Stimulated activated CD4-positive, alpha-beta T cell treated with anti-CD3 and anti-CD28 coated beads, Interleukin-1b, Interleukin-23, amount 100 ng/mL, for 24 hours (primary cell): ENCODE measurements around the gene ARID3A.

Source experiments
- DNase-seq, 4 experiments: peaks; one replicate each; pipeline ENCODE4 v3.0.0-alpha.2; 2020; ENCODE audit warnings: low read depth in 4 of 4, low spot score in 1 of 4

The ARID3A gene

DNA sequence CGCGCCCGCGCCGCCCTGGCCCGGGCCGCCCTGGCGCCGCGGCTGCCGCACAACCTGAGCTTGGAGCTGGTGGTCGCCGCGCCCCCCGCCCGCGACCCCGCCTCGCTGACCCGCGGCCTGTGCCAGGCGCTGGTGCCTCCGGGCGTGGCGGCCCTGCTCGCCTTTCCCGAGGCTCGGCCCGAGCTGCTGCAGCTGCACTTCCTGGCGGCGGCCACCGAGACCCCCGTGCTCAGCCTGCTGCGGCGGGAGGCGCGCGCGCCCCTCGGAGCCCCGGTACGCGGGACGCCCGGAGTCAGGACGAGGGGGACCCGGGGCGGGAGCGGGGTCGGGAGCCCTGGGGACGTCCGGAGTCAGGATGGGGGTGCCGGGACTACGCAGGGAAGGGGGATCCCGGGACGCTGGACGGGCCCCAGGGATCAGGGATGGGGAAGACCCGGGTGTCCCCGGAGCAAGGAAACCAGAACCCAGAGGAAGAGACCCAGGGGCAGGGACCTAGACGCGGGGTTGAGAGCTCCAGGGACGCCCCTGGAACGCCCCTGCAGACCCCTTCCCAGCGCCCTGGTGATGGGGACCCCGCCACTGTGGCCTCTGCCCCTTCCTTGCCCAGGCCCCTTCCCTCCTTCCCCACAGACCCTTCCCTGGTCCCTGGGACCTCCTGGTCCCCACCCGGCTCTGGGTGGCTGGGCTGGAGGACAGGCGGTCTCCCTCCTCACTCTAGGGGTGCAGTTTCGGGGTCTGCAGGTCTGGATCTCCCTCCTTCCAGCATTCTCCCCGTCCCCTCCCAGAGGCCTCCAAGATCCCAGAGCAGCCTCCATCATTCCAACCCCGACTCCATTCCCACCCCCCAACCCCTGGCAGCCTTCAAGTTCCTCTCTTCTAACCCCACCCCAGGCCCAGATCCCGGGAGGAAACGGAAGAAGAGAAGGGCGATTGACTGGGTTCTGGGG lies 75.0 kb downstream of the ARID3A start:
- DNase-seq = no peak

DNA sequence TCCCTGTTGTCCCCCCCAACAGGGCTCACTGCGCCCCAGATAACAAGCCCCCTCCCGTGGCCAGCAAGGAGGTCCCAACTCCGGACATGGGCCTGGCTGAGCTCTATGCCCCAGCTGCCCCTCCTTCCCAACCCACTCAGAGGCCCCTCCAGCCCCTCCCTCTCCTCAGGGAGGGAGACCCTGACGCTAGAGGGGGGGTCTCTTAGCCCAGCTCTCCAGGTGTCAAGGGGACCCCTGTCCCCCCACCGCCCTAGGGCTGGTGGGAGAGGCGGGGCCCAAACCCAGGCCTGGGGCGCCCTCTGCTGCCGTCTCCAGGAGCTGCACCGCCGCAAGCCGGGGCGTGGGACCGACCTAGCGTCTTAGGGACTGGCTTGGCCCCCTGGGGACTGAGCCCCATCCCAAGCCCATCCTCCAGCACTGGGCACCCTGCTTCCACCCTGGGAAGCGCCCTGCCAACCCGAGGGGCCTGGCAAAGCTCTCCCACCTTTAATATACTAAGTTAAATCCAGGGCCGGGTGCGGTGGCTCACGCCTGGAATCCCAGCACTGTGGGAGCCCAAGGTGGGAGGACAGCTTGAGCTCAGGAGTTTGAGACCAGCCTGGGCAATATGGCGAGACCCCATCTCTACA lies 75.8 kb downstream of the ARID3A start:
- peak in 3 of 4 experiments; percentile 56 to 64 (median 57) for DNase-seq

DNA sequence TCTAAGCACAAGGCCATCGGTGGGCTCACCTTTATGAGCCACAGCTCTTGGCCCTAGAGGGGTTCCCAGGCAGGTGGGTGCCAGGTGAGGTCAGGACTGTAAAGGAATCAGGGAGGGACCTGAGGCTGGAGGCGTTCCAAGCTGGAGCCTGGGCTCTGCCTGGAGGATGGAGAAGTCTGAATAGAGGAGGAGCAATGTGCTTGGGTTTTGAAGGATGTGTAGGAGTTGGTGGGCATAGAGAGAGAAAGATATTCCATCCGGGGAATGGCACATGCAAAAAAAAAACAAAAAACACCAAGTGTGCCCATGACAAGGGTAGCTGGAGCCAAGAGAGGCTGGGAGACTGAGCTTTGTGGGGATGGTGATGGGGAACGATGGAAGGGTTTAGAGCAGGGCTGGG lies 76.8 kb downstream of the ARID3A start:
- DNase-seq = no peak

DNA sequence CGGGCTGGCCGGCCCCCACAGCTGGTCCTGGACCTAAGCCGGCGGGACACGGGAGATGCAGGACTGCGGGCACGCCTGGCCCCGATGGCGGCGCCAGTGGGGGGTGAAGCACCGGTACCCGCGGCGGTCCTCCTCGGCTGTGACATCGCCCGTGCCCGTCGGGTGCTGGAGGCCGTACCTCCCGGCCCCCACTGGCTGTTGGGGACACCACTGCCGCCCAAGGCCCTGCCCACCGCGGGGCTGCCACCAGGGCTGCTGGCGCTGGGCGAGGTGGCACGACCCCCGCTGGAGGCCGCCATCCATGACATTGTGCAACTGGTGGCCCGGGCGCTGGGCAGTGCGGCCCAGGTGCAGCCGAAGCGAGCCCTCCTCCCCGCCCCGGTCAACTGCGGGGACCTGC lies 77.4 kb downstream of the ARID3A start:
- DNase-seq = no peak

DNA sequence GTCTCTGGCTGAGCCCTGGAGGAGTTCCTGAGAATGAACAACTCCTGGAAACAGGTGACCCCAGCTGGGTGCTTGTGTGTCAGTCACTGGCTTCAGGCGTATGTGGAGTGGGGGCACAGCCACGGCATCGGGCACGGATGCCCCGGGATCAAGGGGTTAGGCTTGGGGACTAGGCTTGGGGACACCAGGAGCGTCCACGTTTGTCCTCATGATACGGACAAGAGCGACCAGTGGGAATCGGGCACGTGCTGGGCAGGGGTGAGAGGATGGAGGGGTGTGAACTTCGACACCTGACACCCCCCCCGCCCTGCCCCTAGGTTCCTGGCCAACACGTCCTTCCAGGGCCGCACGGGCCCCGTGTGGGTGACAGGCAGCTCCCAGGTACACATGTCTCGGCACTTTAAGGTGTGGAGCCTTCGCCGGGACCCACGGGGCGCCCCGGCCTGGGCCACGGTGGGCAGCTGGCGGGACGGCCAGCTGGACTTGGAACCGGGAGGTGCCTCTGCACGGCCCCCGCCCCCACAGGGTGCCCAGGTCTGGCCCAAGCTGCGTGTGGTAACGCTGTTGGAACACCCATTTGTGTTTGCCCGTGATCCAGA lies 78.5 kb downstream of the ARID3A start:
- no peak for DNase-seq

DNA sequence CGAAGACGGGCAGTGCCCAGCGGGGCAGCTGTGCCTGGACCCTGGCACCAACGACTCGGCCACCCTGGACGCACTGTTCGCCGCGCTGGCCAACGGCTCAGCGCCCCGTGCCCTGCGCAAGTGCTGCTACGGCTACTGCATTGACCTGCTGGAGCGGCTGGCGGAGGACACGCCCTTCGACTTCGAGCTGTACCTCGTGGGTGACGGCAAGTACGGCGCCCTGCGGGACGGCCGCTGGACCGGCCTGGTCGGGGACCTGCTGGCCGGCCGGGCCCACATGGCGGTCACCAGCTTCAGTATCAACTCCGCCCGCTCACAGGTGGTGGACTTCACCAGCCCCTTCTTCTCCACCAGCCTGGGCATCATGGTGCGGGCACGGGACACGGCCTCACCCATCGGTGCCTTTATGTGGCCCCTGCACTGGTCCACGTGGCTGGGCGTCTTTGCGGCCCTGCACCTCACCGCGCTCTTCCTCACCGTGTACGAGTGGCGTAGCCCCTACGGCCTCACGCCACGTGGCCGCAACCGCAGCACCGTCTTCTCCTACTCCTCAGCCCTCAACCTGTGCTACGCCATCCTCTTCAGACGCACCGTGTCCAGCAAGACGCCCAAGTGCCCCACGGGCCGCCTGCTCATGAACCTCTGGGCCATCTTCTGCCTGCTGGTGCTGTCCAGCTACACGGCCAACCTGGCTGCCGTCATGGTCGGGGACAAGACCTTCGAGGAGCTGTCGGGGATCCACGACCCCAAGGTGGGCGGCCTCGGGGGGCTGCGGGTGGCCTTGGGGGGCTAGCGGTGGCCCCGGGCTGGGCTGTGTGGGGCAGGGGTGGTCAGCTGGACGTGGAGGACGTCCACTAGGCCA lies 79.2 kb downstream of the ARID3A start:
- no peak for DNase-seq

DNA sequence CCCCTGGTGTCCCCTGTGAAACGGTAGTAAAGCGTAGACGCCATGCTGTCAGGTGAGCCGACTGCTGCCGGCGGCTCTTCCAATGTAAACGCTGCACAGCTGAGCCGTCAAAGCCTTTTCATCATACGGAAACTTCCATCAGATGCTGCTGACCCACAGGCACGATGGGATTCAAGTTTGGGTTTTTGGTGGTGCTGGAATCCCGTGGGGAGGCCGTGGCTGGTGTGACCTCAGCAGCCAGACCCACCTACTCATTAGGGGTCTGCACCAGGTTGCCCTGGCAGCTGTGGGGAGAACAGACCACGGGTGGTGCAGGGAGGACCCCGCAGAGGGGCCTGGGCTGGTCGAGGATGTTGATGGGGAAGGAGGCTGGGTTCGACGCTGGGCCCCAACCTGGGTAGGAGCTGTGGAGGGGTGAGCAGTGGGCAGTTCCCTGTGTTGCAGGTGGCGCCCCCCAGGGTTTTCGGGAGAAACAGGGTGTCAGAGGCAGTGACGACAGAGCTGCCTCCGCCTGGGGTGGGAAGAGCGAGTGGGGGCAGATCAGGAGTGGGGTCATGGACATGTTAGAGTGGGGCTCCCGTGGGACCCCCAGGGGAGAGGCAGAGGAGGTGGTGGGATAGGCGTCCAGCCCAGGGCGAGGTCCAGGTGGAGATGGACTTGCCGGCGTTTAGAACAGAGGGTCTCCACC lies 81.0 kb downstream of the ARID3A start:
- DNase-seq = no peak

DNA sequence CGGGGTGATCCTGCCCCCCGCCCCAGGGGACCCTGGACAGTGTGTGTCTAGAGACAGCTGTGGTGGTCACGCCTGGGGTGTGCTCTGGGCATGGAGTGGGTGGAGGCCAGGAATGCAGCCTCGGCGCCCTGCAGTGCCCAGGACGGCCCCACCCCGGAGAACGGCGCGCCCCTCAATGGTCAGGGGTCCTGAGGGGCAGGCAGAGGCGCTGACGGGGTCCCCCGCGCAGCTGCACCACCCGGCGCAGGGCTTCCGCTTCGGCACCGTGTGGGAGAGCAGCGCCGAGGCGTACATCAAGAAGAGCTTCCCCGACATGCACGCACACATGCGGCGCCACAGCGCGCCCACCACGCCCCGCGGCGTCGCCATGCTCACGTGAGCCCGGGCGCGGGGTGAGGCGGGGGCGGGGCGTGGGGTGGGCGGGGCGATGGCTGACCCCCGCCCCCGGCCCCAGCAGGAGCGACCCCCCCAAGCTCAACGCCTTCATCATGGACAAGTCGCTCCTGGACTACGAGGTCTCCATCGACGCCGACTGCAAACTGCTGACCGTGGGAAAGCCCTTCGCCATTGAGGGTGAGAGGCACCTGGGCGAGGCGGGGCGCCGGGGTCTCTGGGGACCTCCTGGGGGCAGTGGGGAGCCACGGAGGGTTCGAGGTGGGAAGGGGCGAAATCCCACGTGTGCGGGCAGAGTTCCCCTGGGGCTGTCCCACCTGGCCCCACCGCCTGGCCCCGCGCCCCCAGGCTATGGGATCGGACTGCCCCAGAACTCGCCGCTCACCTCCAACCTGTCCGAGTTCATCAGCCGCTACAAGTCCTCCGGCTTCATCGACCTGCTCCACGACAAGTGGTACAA lies 81.8 kb downstream of the ARID3A start:
- DNase-seq = no peak

DNA sequence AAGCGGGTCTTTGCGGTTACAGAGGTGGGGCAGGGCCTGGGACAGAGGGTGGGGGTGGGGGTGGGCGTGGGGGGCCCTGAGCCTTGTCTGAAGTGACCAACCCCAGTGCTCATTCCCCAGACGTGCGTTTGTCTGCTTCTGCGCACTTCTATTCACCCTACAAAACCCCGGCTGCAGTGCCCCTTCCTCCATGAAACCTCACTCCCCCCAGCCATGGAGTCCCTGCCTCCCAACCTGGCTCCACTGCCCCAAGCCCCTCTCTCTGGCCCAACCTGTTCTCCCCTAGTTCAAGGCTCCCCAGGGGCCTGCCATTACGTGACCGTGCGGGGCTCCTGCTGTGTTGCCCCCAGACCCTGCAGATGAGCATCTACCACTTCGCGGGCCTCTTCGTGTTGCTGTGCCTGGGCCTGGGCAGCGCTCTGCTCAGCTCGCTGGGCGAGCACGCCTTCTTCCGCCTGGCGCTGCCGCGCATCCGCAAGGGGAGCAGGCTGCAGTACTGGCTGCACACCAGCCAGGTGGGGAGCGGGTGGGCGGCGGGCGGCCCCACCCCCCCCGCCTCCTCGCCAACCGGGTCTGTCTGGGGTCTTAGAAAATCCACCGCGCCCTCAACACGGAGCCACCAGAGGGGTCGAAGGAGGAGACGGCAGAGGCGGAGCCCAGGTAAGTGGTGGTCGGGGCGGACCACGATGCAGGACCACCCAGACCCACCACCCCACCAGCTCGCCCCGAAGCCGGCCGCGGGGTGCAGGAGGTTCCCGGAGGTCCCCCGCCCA lies 82.6 kb downstream of the ARID3A start:
- DNase-seq = no peak

DNA sequence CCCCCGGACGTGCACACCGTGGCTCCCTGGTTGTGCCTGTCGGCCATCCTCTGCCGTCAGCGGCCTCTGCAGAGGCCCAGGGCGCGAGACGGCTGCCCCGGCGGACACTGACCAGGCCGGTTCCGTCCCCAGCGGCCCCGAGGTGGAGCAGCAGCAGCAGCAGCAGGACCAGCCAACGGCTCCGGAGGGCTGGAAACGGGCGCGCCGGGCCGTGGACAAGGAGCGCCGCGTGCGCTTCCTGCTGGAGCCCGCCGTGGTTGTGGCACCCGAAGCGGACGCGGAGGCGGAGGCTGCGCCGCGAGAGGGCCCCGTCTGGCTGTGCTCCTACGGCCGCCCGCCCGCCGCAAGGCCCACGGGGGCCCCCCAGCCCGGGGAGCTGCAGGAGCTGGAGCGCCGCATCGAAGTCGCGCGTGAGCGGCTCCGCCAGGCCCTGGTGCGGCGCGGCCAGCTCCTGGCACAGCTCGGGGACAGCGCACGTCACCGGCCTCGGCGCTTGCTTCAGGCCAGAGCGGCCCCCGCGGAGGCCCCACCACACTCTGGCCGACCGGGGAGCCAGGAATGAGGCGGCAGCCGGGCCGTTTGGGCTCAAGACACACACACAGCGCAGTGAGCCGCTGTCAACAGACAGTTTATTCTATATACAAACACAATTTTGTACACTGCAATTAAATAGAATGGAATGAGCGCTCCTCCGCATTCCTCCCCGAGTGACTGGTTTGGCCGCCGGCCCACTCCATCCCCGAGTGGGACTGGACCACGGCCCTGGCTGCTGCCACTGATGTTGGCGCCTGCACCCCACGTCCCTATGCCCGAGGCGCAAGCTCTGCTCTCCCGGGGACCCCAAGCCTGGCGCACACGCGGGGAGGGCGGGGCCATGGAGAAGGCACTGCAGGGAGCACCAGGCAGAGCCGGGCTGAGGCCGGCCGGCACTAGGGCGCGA lies 83.5 kb downstream of the ARID3A start:
- DNase-seq = no peak

DNA sequence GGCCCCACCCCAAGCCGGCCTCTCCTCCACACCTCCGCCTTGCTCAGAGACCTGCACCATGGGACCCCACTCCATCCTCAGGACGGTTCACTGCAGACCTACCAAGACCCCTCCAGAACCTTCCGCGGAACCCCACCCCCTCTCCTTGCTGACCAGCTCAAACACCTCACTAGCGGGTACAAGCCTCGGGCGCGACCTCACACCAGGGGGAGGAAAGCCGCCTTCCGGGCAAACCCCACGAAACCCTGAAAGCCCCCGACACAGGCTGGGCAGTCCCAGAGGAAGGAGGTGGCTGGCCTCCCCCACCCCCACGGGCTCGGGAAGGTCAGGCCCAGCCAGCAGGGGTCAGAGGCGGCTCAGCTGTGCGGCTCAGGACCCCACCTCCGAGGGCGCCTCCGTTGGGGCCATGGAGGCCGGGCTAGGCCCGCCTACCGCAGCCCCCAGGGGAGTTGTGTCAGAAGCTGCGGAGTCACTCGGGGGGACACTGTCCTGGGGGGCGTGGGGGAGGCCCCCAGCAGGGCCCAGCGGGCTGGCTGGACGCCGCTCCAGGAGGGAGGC lies 84.2 kb downstream of the ARID3A start:
- DNase-seq = no peak

DNA sequence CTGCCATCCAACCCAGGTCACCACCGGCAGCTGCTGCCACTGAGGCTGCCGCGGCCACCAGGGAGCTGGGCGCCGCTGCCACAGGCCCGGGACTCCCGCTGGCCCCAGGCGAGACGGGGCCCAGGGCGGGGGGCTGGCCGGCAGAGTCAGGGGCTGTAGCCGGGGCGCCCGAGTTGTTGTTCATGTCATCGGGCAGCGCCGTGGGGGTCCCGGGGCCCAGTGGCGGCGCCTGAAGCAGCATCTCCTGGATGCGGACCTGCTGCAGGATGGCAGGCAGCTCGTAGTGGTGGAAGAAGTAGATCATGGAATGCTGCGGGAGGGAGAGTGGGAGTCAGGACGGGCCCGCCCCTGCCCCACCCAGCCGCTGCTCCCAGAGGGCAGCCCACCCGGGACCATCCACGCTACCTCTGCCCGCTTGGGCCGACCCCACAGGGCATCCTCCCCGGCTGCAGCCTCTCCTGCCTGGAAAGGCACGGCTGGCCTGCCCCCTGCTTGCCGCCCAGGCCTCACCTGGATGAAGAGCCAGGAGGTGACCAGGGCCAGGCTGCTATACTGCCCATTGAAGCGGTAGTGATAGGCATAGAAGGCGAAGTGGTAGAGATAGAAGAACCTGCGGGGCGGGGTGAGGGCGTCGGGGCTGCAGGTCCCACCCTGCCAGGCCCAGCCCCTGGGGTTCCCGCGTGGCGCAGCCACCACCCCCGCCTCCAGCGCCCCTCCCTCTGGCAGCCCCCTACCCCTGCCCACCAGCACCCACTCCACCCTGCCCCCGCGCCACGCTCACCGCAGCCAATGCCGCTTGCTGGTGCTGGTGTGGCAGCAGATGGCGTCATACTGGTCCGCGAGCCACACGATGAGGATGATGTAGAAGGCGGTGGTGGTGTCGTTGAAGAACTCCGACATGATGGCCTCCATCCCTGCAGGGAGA lies 85.0 kb downstream of the ARID3A start:
- no peak for DNase-seq

DNA sequence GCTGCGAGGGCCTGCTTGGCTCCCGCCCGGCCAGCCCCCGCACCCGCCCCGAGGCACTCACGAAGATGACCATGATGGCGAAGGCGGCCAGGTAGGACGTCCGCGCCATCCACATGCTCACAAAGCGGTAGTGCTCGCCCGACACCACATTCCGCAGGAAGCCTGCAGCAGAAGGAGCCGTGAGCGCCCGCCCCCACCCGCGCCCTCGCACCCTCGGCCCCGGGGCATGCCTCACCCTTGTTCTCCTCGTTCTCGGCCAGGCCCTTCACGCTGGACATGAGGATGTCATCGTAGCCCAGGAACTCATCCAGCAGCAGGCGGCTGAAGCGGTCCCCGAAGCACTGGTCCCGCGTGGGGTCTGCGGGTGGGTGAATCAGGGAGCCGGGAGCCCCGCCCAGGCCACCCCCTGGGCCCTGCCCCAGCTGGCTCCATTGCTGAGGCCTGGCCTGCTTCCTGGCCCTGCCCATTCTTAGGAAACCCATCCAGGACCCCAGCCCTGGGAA lies 86.0 kb downstream of the ARID3A start:
- DNase-seq = no peak

DNA sequence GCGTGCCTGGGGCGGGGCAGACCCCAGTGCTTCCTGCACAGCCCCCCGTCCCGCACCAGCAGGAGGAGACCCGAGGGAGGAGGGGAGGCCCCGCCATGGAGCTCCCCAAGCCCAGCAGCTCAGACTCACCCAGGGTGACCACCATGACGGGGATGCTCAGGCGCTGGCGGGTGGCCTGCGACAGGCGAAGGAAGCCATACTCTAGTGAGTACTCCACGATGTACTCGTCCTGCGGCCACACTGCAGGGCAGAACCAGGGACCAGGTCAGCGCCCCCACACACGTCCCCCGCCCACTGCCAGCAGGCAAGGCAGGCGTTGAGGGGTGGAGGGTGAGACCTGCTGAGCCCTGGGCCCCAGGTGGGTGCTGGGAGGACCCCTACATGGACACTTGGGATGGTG lies 86.5 kb downstream of the ARID3A start:
- DNase-seq = no peak

DNA sequence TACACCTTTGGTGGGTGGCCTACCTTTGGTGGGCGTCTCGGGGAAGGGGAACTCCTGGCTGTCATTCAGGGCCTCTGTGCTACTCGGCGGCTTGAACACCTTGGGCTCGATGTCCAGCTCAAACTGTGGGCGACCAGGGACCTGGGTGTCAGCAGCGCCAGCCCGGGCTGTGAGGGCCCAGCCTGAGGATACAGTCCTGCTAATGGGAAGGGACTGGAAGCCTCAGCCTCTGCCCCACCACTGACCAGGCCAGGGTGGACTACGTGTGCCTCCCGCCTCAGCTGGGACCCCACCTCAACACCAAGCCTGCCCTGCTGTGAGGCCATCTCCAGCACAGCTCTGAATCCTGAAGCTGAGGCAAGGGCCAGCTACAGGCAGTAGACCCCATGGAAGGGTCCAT lies 87.4 kb downstream of the ARID3A start:
- DNase-seq = no peak
